HUES6 (cell line): ENCODE data around the gene MMEL1.

Source experiments
- H3K27ac ChIP-seq: 2 replicates; pipeline ENCODE4 v1.7.0; 2013; ENCODE audit warnings: low read depth, mild to moderate bottlenecking, low read length, inconsistent platforms
- H3K27me3 ChIP-seq: 2 replicates; pipeline ENCODE4 v1.6.1; 2013; ENCODE audit warnings: low read length; ENCODE audit not compliant: control insufficient read depth, insufficient read depth
- H3K36me3 ChIP-seq: 2 replicates; pipeline ENCODE4 v1.6.1; 2013; ENCODE audit warnings: low read length; ENCODE audit not compliant: control insufficient read depth, insufficient read depth
- H3K4me1 ChIP-seq: 2 replicates; pipeline ENCODE4 v1.6.1; 2013; ENCODE audit warnings: low read length; ENCODE audit not compliant: control insufficient read depth, insufficient read depth
- H3K4me3 ChIP-seq: 2 replicates; pipeline ENCODE4 v1.5.1; 2013; ENCODE audit warnings: low read depth, low read length
- H3K9ac ChIP-seq: one replicate; pipeline ENCODE4 v1.6.1; 2013; ENCODE audit warnings: mild to moderate bottlenecking, low read length
- H3K9me3 ChIP-seq: 2 replicates; pipeline ENCODE4 v1.6.1; 2013; ENCODE audit warnings: low read depth, low read length; ENCODE audit not compliant: control insufficient read depth, insufficient read depth

MMEL1 gene

GRCh38 chr1:2625311-2625710, 7.5 kb downstream of the MMEL1 start:
- no peak overlapping the region for H3K4me3 ChIP-seq
- peaks cover 69% of the 10 kb centered on the region for H3K27me3 ChIP-seq
- no peak overlapping the region for H3K27ac ChIP-seq

GRCh38 chr1:2624735-2625300, 8.0 kb downstream of the MMEL1 start:
- H3K9ac ChIP-seq, result no peak overlapping the region
- no peaks in the 10 kb centered on the region for H3K4me1 ChIP-seq
- H3K27me3 ChIP-seq, result peaks cover 64% of the 10 kb centered on the region
- peaks cover 19% of the 10 kb centered on the region for H3K9me3 ChIP-seq
- no peak overlapping the region for H3K4me3 ChIP-seq
- no peak overlapping the region for H3K27ac ChIP-seq
- H3K36me3 ChIP-seq, result no peaks in the 10 kb centered on the region

More at GRCh38 chr1:2625311-2625710, 7.5 kb downstream of the MMEL1 start:
- Histone ChIP-seq H3K9ac (no peak overlapping the region), H3K9me3 (peaks cover 15% of the 10 kb centered on the region), H3K4me1 (no peaks in the 10 kb centered on the region), H3K36me3 (no peaks in the 10 kb centered on the region)

- no peak overlapping the region for H3K4me3 ChIP-seq
- H3K9ac ChIP-seq, result no peak overlapping the region
- H3K27ac ChIP-seq, result no peak overlapping the region
- no peaks in the 10 kb centered on the region for H3K4me1 ChIP-seq
- peaks cover 22% of the 10 kb centered on the region for H3K9me3 ChIP-seq
- H3K36me3 ChIP-seq, result no peaks in the 10 kb centered on the region
- peaks cover 54% of the 10 kb centered on the region for H3K27me3 ChIP-seq
These were observed 9.1 kb downstream of the MMEL1 start for GRCh38 chr1:2623571-2624337.

GRCh38 chr1:2617971-2618470, 14.8 kb downstream of the MMEL1 start:
- Histone ChIP-seq H3K4me1 (no peaks in the 10 kb centered on the region), H3K27me3 (peaks cover 8% of the 10 kb centered on the region; the same call in 1 of the 2 replicates), H3K36me3 (no peaks in the 10 kb centered on the region), H3K4me3 (no peak overlapping the region), H3K27ac (no peak overlapping the region), H3K9ac (no peak overlapping the region), H3K9me3 (peaks cover 35% of the 10 kb centered on the region)

- Histone ChIP-seq H3K4me3 (no peak overlapping the region), H3K27ac (no peak overlapping the region), H3K36me3 (no peaks in the 10 kb centered on the region), H3K9me3 (peaks cover 14% of the 10 kb centered on the region; the same call in 1 of the 2 replicates), H3K9ac (no peak overlapping the region), H3K4me1 (peaks cover 5% of the 10 kb centered on the region), H3K27me3 (peaks cover 8% of the 10 kb centered on the region; the same call in 1 of the 2 replicates)
These were observed 18.7 kb downstream of the MMEL1 start for GRCh38 chr1:2614145-2614544.

GRCh38 chr1:2612591-2613365, 20.0 kb downstream of the MMEL1 start:
- Histone ChIP-seq H3K9ac (no peak overlapping the region), H3K27me3 (peaks cover 8% of the 10 kb centered on the region; the same call in 1 of the 2 replicates), H3K27ac (no peak overlapping the region), H3K36me3 (no peaks in the 10 kb centered on the region), H3K4me1 (peaks cover 5% of the 10 kb centered on the region), H3K9me3 (peaks cover 14% of the 10 kb centered on the region; the same call in 1 of the 2 replicates), H3K4me3 (no peak overlapping the region)

- H3K9me3 ChIP-seq, result peaks cover 13% of the 10 kb centered on the region; the same call in 1 of the 2 replicates
- no peak overlapping the region for H3K27ac ChIP-seq
- H3K4me3 ChIP-seq, result peak overlapping the region; percentile 51
These were observed 21.0 kb downstream of the MMEL1 start for GRCh38 chr1:2611621-2612437.

GRCh38 chr1:2611031-2611501, 21.8 kb downstream of the MMEL1 start:
- H3K27me3 ChIP-seq, result peaks cover 3% of the 10 kb centered on the region; the same call in 1 of the 2 replicates
- H3K9ac ChIP-seq, result no peak overlapping the region
- H3K36me3 ChIP-seq, result no peaks in the 10 kb centered on the region
- no peak overlapping the region for H3K27ac ChIP-seq
- peak overlapping the region; percentile 51 for H3K4me3 ChIP-seq
- peaks cover 5% of the 10 kb centered on the region for H3K4me1 ChIP-seq
- peaks cover 9% of the 10 kb centered on the region; the same call in 1 of the 2 replicates for H3K9me3 ChIP-seq

More at GRCh38 chr1:2611621-2612437, 21.0 kb downstream of the MMEL1 start:
- Histone ChIP-seq H3K4me1 (peaks cover 5% of the 10 kb centered on the region), H3K27me3 (peaks cover 8% of the 10 kb centered on the region; the same call in 1 of the 2 replicates), H3K36me3 (no peaks in the 10 kb centered on the region), H3K9ac (no peak overlapping the region)

- H3K9ac ChIP-seq, result no peak overlapping the region
- peaks cover 5% of the 10 kb centered on the region for H3K4me1 ChIP-seq
- H3K4me3 ChIP-seq, result peak overlapping the region; percentile 51
- H3K27ac ChIP-seq, result no peak overlapping the region
- no peaks in the 10 kb centered on the region for H3K36me3 ChIP-seq
- H3K9me3 ChIP-seq, result peaks cover 9% of the 10 kb centered on the region; the same call in 1 of the 2 replicates
- H3K27me3 ChIP-seq, result peaks cover 3% of the 10 kb centered on the region; the same call in 1 of the 2 replicates
These were observed 22.5 kb downstream of the MMEL1 start for GRCh38 chr1:2610036-2610959.
